Keratinocyte (primary cell): Measurements from ENCODE around the gene KRTAP2-2.

Source experiments
- EZH2 ChIP-seq: IDR thresholded peaks from one replicate; pipeline ENCODE4 v1.6.1; 2012; ENCODE audit warnings: inconsistent platforms, mild to moderate bottlenecking, low read length, moderate library complexity
- TF ChIP-seq, protein P1 (sequence below), 3 experiments: IDR thresholded peaks in 1 of 3; conservative IDR thresholded peaks in 1 of 3; optimal IDR thresholded peaks in 1 of 3; 2 replicates in 2 of 3; 3 replicates in 1 of 3; pipeline versions ENCODE3 to v1.5.1; 2011; ENCODE audit warnings: low read length in 3 of 3, mild to moderate bottlenecking in 3 of 3, moderate library complexity in 2 of 3, control low read depth in 1 of 3, inconsistent platforms in 1 of 3; ENCODE audit not compliant: insufficient read depth in 2 of 3; ENCODE audit errors: extremely low read depth in 1 of 3

DNA sequence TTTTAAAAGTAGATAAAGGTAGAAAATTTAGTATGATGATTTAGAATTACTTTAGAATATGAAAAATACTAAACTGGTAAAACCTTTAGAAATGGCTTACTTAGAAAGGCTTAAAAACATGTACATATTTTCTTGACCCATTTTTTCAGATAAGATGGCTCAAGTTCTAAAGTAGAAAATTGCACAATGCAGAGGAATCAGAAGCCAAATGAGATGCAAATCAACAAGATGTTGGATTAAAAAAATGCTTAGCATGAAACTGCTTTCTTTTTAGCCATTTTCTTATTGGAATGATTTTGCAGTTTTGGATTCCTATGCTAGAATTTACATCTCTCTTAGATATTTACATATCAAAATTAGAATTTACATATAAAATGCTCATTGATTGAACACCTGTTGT lies 44.6 kb downstream of the KRTAP2-2 start:
- TF ChIP-seq, protein P1, sequence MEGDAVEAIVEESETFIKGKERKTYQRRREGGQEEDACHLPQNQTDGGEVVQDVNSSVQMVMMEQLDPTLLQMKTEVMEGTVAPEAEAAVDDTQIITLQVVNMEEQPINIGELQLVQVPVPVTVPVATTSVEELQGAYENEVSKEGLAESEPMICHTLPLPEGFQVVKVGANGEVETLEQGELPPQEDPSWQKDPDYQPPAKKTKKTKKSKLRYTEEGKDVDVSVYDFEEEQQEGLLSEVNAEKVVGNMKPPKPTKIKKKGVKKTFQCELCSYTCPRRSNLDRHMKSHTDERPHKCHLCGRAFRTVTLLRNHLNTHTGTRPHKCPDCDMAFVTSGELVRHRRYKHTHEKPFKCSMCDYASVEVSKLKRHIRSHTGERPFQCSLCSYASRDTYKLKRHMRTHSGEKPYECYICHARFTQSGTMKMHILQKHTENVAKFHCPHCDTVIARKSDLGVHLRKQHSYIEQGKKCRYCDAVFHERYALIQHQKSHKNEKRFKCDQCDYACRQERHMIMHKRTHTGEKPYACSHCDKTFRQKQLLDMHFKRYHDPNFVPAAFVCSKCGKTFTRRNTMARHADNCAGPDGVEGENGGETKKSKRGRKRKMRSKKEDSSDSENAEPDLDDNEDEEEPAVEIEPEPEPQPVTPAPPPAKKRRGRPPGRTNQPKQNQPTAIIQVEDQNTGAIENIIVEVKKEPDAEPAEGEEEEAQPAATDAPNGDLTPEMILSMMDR (optimal IDR thresholded peaks at IDR 0.05 in 1 of 3, IDR thresholded peaks at IDR 0.05 in 1 of 3, conservative IDR thresholded peaks at IDR 0.05 in 1 of 3; ENCODE audit: extremely low read depth in 1 of 3, insufficient read depth in 2 of 3, low read length in 3 of 3) = no peak
- TF ChIP-seq EZH2 = no peak
